IPS-20b (cell line): Measurements from ENCODE around the gene HLCS.
"Not testable (repeated sequence)": the region's sequence is repeated elsewhere in the genome, so short reads cannot be mapped to it uniquely, and the experiment has no call there.

Experiments
- H3K27ac ChIP-seq: one replicate; pipeline ENCODE4 v1.5.1; 2013; ENCODE audit warnings: low read length
- H3K27me3 ChIP-seq: 2 replicates; pipeline ENCODE4 v1.6.1; 2013; ENCODE audit warnings: mild to moderate bottlenecking, low read length, inconsistent platforms; ENCODE audit not compliant: insufficient read depth
- H3K36me3 ChIP-seq: 2 replicates; pipeline ENCODE4 v1.6.1; 2013; ENCODE audit warnings: low read depth, mild to moderate bottlenecking, inconsistent platforms, low read length, moderate library complexity; ENCODE audit not compliant: insufficient read depth
- H3K4me1 ChIP-seq: 2 replicates; pipeline ENCODE4 v1.6.1; 2013; ENCODE audit warnings: mild to moderate bottlenecking, control low read depth, inconsistent platforms, low read length, moderate library complexity; ENCODE audit not compliant: insufficient read depth
- H3K4me3 ChIP-seq: 2 replicates; pipeline ENCODE4 v1.5.1; 2013; ENCODE audit warnings: mild to moderate bottlenecking, low read length, inconsistent platforms
- H3K9ac ChIP-seq: 2 replicates; pipeline ENCODE4 v1.6.1; 2013; ENCODE audit warnings: low read depth, mild to moderate bottlenecking, inconsistent platforms, low read length, moderate library complexity
- H3K9me3 ChIP-seq: 2 replicates; pipeline ENCODE4 v1.6.1; 2013; ENCODE audit warnings: mild to moderate bottlenecking, low read depth, low read length, inconsistent platforms; ENCODE audit not compliant: insufficient read depth

Gene HLCS

DNA sequence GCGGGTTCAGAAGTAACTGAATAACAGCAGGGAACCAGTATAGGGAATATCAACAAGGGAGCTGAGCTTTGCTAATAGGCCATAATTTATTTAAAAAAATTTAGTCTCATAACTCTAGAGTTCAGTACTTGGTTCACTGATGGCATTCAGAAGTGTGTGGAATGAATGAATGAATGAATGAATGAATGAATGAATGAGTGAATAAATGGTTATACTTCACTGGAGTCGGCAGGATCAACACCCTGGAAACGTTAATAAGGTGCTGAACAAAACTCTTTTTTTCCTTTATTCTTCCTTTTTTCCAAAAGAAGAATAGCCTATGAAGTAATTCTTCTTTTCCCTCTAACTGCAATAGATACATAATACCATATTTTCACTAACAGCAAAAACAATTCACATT lies 138.3 kb downstream of the HLCS start:
- H3K4me1 ChIP-seq = no peaks in the 10 kb centered on the region
- no peaks in the 10 kb centered on the region for H3K36me3 ChIP-seq
- H3K9me3 ChIP-seq = no peaks in the 10 kb centered on the region
- H3K9ac ChIP-seq = no peak overlapping the region
- H3K27ac ChIP-seq = no peak overlapping the region
- H3K27me3 ChIP-seq = no peaks in the 10 kb centered on the region
- H3K4me3 ChIP-seq = no peak overlapping the region

DNA sequence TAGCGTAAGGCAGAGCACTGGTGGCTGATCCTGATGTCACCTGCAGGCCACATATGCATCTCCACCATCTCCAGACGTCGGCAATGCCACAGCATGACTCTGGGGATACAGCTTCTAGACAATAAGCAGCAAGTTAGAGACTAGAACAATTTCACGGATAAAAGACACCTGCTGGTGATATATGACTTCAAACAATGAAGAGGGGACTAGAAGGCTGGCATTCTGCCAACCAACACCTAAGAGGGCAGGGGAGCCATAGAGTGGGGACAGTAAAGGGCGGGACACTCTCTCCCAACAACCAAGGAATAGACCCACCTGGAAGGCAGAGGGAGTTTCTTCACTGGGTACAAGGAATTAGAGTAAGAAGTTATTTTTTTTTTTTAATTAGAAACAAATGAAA lies 140.8 kb downstream of the HLCS start:
- Histone ChIP-seq H3K4me3 (no peak overlapping the region), H3K9me3 (no peaks in the 10 kb centered on the region), H3K27ac (no peak overlapping the region), H3K27me3 (no peaks in the 10 kb centered on the region), H3K36me3 (no peaks in the 10 kb centered on the region), H3K4me1 (no peaks in the 10 kb centered on the region; the same call in 1 of the 2 replicates), H3K9ac (no peak overlapping the region)

DNA sequence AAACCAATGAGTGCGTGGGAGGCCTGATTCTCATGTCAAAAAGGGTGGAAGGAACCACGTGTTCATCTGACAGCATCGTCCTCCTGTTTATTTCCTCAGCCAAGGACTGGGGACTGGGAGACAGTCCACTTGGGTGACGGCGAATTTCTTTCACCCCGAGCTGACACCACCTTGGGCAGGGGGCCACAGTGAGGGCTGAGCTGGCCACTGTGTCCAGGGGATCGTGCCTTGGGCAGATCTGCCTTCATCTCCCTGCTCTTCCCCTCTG lies 145.5 kb downstream of the HLCS start:
- Histone ChIP-seq H3K36me3 (no peaks in the 10 kb centered on the region), H3K27ac (no peak overlapping the region), H3K9ac (no peak overlapping the region), H3K9me3 (no peaks in the 10 kb centered on the region), H3K4me3 (no peak overlapping the region), H3K4me1 (peaks cover 3% of the 10 kb centered on the region; the same call in 1 of the 2 replicates), H3K27me3 (no peaks in the 10 kb centered on the region)

DNA sequence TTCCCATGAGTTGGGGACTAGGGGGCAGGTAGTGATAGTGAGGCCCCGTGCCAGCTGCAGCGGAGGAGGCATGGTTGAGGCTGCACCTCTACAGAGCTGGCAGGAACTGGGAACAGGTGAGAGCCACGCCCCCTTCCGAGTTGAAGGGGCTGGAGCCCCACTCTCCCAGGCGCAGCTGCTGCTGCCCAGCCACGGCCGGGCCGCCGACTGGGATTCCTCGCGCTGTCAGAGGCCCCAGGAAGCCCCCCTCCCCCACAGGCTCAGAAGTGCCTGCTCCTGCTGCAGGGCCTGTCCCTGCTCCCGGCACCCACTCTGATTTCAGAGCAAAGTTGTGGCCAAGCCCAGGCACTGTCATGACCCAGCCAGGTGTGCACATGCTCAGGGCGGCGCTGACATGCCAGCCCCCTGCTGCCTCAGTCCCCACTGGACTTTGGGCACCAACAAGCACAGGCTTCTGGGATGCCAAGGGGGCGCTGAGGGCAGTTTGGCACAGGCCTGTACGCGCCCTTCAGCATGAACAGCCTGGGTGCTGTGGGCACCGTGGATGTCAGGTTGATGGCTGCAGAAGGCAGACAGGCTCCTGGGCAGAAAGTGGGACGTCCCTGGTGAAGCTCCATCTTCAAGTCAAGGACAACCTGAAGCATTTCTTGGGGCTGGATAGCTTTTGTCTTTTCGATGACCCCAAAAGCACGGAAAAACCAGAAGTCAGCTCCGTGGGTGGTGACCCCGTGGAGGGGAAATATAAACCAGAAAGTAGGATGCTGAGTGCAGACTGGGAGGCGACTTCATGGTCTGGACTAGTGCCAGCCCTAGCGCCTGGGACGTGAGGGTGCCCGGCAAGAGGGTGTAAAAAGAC lies 146.1 kb downstream of the HLCS start:
- no peak overlapping the region for H3K27ac ChIP-seq
- H3K4me3 ChIP-seq = no peak overlapping the region; the same call in 1 of the 2 replicates
- no peak overlapping the region for H3K9ac ChIP-seq
- H3K36me3 ChIP-seq = no peaks in the 10 kb centered on the region
- H3K27me3 ChIP-seq = no peaks in the 10 kb centered on the region
- H3K9me3 ChIP-seq = no peaks in the 10 kb centered on the region
- peaks cover 3% of the 10 kb centered on the region; the same call in 1 of the 2 replicates for H3K4me1 ChIP-seq

DNA sequence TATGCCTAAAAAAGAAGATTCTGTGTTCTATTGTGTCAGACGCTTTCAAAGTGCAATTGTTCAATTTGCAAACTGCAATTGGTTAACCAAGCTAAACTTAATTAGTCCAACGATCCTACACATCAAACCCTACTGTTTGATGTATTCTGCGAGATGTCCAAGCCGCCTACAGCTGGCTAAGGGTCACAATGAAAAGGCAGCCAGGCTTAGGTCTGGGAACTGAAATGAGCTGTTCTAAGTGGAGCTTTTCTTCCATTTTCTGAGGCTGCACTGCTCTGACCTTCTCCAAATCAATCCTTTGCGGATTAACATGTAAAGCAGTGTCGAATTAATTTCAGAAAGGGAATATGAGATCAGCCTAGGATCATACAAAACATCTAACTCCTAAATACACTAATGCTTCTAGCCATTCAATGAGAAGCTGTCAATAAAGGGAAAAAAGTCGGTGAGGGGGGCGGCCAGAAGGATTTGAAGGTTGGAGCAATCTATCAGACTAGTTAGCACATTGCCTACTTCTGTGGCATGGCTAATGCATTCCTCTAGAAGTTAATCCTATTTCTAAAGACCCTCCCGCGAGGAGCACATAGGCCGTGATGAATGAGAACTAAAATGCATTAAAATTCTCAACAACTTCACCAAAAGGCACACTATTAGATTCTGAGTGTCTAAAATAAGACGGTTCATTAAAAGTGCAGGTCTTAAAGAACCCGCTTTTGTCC lies 148.6 kb downstream of the HLCS start:
- H3K27ac ChIP-seq = no peak overlapping the region
- no peak overlapping the region for H3K4me3 ChIP-seq
- H3K27me3 ChIP-seq = no peaks in the 10 kb centered on the region
- no peaks in the 10 kb centered on the region for H3K9me3 ChIP-seq
- peaks cover 3% of the 10 kb centered on the region; the same call in 1 of the 2 replicates for H3K4me1 ChIP-seq
- H3K9ac ChIP-seq = no peak overlapping the region
- no peaks in the 10 kb centered on the region for H3K36me3 ChIP-seq

DNA sequence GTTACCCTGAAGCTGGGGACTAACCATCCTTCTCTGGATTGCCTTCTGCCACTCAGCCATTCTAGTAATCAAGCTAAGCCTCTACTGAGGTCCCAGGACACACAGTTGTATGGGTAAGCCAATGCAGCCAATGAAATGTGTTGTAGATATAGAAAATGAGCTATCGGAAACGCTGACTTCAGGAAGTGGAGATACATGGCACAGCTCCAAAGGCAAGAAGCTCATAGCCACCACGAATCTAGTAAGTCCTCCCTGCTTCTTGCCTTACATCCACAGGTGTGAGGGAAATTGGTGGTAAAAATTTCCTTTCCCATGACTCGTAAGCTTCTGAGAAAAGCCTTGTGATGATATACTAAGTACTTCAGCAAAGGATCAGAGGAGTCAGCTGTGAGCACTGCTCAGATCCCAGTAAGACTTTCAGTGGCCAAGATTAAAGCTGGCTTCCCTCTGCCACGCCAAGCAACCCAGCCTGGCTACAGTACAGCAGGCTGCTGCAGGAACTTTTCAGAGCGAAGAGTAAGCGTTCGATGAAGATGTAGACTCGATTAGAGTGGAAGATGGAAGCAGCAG lies 149.8 kb downstream of the HLCS start:
- Histone ChIP-seq H3K27ac (no peak overlapping the region), H3K27me3 (no peaks in the 10 kb centered on the region), H3K4me3 (no peak overlapping the region), H3K9ac (no peak overlapping the region), H3K9me3 (no peaks in the 10 kb centered on the region), H3K4me1 (peaks cover 3% of the 10 kb centered on the region; the same call in 1 of the 2 replicates), H3K36me3 (no peaks in the 10 kb centered on the region)

DNA sequence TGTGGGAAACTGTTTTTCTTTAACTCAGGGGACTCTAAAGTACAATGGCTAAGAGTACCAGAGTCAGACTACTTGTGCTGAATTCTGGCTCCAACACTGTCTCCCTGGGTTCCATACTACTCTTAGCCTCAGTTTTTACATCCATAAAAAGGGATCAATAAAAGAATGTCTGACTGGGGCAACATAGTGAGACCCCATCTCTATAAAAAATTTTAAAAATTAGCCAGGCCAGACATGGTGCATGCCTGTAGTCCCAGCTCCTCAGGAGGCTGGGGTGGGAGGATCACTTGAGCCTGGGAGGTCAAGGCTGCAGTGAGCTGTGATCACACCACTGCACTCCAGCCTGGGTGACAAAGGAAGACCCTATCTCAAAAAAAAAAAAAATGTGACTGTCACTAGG lies 150.4 kb downstream of the HLCS start:
- not testable (repeated sequence) for H3K27me3 ChIP-seq, H3K4me3 ChIP-seq, H3K4me1 ChIP-seq, H3K36me3 ChIP-seq, H3K27ac ChIP-seq, H3K9me3 ChIP-seq, H3K9ac ChIP-seq

DNA sequence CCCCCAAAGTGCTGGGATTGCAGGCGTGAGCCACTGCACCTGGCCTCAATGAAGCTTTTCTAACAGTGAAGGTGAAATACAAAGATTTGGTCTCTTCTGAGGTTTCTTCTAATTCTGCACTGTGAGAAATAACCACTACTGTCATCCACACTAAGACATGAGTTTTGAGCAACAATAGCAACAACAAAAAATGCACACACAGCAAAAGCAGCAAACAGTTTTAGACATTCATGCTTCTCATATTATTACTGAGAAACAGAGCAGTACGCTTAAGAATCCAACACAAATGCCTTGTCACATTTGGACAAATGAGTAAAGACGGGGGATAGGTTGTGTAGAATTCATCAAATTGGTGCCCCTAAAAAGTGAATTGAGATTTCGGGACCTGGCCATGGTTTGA lies 151.2 kb downstream of the HLCS start:
- H3K4me3 ChIP-seq = no peak overlapping the region
- H3K27ac ChIP-seq = no peak overlapping the region

DNA sequence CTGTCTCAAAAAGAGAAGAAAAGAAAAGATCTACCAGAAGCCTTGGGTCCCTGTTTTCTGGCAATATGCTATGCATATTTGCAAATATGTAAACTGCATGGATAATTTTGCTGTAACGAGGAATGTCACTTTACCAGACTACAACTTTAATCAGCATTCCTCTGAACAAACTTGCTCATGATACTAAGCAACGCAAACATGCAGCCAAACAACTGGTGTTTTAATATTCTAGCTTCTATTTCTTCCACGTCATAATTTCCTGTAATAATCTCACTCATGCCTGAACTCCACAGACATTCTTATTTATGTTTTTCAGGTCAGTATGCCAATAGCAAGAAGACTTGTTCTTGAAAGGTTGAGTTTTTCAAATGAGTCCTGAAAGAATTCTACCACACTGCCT lies 153.4 kb downstream of the HLCS start:
- H3K4me1 ChIP-seq = no peaks in the 10 kb centered on the region
- H3K9ac ChIP-seq = no peak overlapping the region
- no peak overlapping the region for H3K27ac ChIP-seq
- H3K9me3 ChIP-seq = no peaks in the 10 kb centered on the region
- H3K27me3 ChIP-seq = no peaks in the 10 kb centered on the region
- no peak overlapping the region for H3K4me3 ChIP-seq
- H3K36me3 ChIP-seq = no peaks in the 10 kb centered on the region

More for the DNA sequence above, 151.2 kb downstream of the HLCS start:
- no peaks in the 10 kb centered on the region for H3K27me3 ChIP-seq
- H3K36me3 ChIP-seq = no peaks in the 10 kb centered on the region
- H3K9me3 ChIP-seq = no peaks in the 10 kb centered on the region
- no peak overlapping the region for H3K9ac ChIP-seq
- H3K4me1 ChIP-seq = peaks cover 3% of the 10 kb centered on the region; the same call in 1 of the 2 replicates

DNA sequence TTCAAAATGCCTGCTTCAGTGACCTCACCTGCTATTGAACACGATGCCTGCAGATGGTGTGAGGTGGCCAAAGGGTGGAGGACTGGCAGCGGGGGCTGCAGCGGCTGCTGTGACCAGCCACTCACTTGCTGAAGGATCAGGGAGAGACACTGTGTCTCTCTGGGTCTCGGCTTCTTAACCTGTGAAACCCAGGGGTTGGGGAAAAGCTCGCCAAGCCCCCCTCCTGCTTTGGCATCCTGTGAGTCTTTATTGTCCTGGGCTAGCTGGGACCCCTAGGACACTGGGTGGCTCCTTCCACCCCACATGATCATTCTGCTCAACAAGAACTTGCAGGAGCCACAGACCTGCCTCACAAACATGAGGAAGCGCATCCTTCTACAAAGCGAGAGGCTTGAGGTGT lies 154.7 kb downstream of the HLCS start:
- Histone ChIP-seq H3K27ac (no peak overlapping the region), H3K9ac (no peak overlapping the region), H3K4me1 (no peaks in the 10 kb centered on the region)

DNA sequence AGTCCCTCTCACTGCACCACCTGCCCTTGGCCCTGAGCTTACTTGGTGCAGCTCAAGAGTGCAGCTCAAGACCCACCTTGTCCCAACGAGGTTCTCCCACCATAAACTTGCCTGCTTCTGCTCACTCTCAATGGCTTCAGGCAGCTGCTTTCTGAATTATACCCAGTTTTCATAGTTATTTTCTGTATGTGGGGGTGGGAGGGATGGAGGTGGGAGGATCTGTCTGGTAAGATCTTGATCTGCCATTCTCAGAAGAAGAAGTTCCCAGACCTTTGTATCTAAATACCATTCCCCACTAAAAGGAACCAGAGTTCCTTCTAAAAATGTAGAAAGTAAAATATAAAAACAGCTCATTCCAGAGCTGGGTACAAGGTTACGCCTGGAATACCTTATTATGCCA lies 156.0 kb downstream of the HLCS start:
- no peak overlapping the region for H3K9ac ChIP-seq
- H3K27ac ChIP-seq = no peak overlapping the region
- H3K27me3 ChIP-seq = no peaks in the 10 kb centered on the region
- H3K9me3 ChIP-seq = no peaks in the 10 kb centered on the region
- no peaks in the 10 kb centered on the region for H3K36me3 ChIP-seq
- no peak overlapping the region for H3K4me3 ChIP-seq
- no peaks in the 10 kb centered on the region for H3K4me1 ChIP-seq

More for the DNA sequence above, 154.7 kb downstream of the HLCS start:
- Histone ChIP-seq H3K4me3 (no peak overlapping the region), H3K27me3 (no peaks in the 10 kb centered on the region), H3K36me3 (no peaks in the 10 kb centered on the region), H3K9me3 (no peaks in the 10 kb centered on the region)

DNA sequence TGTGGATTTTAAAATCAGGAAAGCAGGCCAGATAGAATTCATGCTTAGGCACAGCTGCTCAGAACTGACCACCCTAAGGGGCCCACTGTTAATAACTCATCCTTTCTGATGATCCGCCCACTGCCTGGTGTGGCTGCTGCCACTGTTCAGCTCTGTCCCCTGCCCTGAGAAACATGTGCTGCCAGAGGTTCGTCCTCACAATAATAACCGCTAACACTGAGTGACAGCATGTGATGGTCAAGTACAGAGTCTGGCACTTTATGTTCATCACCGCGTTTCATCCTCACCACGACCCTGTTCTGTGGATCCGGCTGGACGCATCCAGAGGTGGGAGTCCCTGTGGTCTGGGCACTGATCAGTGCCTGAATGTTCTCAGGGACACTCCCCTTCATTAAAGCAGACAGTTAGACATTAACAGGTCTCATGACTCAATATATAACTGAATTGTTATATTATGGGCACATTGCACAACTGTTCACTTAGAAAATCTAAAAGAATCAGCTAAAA lies 159.0 kb downstream of the HLCS start:
- no peaks in the 10 kb centered on the region for H3K4me1 ChIP-seq
- H3K27me3 ChIP-seq = no peaks in the 10 kb centered on the region
- no peaks in the 10 kb centered on the region for H3K36me3 ChIP-seq
- no peak overlapping the region for H3K9ac ChIP-seq
- H3K9me3 ChIP-seq = no peaks in the 10 kb centered on the region
- no peak overlapping the region for H3K27ac ChIP-seq
- no peak overlapping the region for H3K4me3 ChIP-seq
